ENCODE results near the gene ZFPM1. TPM values are rescaled to one million over a fixed set of nuclear protein-coding genes. Genes with fewer than 3 reads are reported as not detected.

Gene ZFPM1
- total RNA-seq, 1 donor from 2014 or later = 0.52 TPM

DNA sequence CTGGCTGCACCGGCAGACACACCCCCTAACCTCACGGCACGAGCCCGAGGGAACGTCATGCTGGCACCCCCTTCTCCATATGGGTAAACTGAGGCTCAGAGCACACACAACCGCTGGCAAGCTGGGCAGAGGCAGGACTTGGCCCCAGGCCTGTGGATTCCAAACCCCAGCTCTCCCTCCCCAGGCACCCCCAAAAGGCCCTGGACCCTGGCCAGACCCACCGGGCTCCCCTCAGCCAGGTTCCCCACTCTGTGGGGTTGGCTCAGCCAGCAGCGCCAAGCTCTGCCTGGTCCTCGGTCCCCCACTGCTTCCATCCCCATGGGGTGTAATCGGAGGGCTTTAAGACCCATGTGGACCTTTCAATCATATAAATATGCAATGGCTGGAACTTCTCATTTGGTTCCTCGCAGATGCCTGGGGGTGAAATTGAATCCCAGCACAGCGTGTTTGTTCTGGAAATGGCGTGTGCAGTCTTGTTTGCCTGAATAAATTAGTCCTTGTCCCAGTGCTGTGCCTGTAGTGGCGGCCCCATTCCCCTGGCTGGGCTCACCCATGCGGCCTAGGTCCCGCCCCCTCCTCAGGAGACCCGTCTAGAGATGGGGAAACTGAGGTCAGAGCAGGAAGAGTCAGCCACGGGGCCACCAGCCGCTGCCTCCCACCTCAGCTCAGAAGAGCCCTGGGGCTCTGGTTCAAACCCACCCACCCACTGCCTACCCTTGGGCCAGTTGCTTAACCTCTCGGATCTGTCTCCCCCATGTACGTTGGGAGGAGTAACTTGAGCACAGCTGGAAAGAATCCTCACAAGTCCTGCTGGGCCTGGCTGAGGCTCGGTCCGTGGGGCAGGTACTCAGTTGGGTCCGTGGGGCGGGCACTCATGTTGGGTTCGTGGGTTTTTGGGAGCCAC, 57.3 kb downstream of the ZFPM1 start:
- Histone ChIP-seq H3K27me3 (ENCODE audit: control insufficient read depth in 3 of 3, insufficient read depth in 3 of 3, low read length in 3 of 3) (peaks cover 10 to 20% (median 16%) of the 10 kb centered on the region in 3 donors), H3K9ac (ENCODE audit: low read depth in 1 of 3, low read length in 3 of 3) (no peak overlapping the region)

DNA sequence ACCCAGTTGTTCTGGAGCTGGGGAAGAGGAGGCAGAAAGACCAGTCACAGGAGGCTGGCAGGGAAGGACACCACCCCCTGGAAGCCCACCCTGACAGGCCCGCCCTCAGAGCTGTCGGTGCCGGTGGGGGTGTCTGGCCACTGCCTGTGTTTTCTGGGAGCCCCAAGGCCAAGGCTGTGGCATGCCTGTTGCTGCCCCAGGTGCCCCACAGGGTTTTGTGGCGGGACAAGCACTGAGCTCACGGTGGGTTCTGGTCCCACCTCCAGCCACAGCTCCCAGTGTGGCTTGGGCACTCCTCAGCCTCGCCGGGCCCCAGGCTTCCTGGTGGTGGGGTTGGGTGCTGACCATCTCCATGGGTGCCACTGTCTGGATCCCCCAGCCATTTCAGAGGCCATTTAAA, 58.0 kb downstream of the ZFPM1 start:
- Histone ChIP-seq H3K27ac (ENCODE audit: low read depth, low read length) (no peak overlapping the region), H3K27me3 (ENCODE audit: control insufficient read depth in 3 of 3, insufficient read depth in 3 of 3, low read length in 3 of 3) (peaks cover 13 to 24% (median 22%) of the 10 kb centered on the region in 3 donors), H3K9me3 (ENCODE audit: control insufficient read depth in 3 of 3, low read length in 3 of 3) (no peaks in the 10 kb centered on the region), H3K9ac (ENCODE audit: low read depth in 1 of 3, low read length in 3 of 3) (no peak overlapping the region), H3K4me3 (ENCODE audit: low read length in 3 of 3) (no peak overlapping the region), H3K4me1 (ENCODE audit: control insufficient read depth in 3 of 3, insufficient read depth in 3 of 3, low read length in 3 of 3) (no peaks in the 10 kb centered on the region), H3K36me3 (ENCODE audit: control insufficient read depth in 3 of 3, insufficient read depth in 3 of 3, low read length in 3 of 3) (no peaks in the 10 kb centered on the region)

More for the DNA sequence above, 57.3 kb downstream of the ZFPM1 start:
- Histone ChIP-seq H3K27ac (ENCODE audit: low read depth, low read length) (no peak overlapping the region), H3K4me3 (ENCODE audit: low read length in 3 of 3) (no peak overlapping the region), H3K36me3 (ENCODE audit: control insufficient read depth in 3 of 3, insufficient read depth in 3 of 3, low read length in 3 of 3) (no peaks in the 10 kb centered on the region), H3K9me3 (ENCODE audit: control insufficient read depth in 3 of 3, low read length in 3 of 3) (no peaks in the 10 kb centered on the region), H3K4me1 (ENCODE audit: control insufficient read depth in 3 of 3, insufficient read depth in 3 of 3, low read length in 3 of 3) (no peaks in the 10 kb centered on the region)

DNA sequence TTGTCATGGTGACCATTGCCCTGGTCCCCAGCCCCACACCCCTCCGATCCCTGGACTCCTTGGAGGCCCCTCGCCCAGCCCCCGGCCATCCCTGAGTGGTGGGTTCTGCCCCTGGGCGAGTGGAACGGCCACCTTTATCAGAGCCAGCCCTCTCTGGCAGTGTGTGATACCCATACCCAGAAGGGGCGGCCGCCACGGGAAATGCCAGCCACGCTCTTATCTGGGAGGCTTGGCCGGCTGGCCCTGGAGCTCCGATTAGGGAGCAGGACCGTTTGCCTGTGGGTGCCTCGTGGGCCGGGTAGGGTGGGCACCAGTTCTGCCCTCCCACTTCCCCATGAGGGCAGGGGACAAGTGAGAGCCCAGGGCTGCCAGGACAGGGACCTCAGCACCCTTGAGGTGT, 58.8 kb downstream of the ZFPM1 start:
- Histone ChIP-seq H3K9ac (ENCODE audit: low read depth in 1 of 3, low read length in 3 of 3) (no peak overlapping the region), H3K36me3 (ENCODE audit: control insufficient read depth in 3 of 3, insufficient read depth in 3 of 3, low read length in 3 of 3) (no peaks in the 10 kb centered on the region), H3K27ac (ENCODE audit: low read depth, low read length) (no peak overlapping the region), H3K9me3 (ENCODE audit: control insufficient read depth in 3 of 3, low read length in 3 of 3) (no peaks in the 10 kb centered on the region), H3K4me3 (ENCODE audit: low read length in 3 of 3) (no peak overlapping the region), H3K4me1 (ENCODE audit: control insufficient read depth in 3 of 3, insufficient read depth in 3 of 3, low read length in 3 of 3) (no peaks in the 10 kb centered on the region), H3K27me3 (ENCODE audit: control insufficient read depth in 3 of 3, insufficient read depth in 3 of 3, low read length in 3 of 3) (peaks cover 13 to 25% (median 24%) of the 10 kb centered on the region in 3 donors)

DNA sequence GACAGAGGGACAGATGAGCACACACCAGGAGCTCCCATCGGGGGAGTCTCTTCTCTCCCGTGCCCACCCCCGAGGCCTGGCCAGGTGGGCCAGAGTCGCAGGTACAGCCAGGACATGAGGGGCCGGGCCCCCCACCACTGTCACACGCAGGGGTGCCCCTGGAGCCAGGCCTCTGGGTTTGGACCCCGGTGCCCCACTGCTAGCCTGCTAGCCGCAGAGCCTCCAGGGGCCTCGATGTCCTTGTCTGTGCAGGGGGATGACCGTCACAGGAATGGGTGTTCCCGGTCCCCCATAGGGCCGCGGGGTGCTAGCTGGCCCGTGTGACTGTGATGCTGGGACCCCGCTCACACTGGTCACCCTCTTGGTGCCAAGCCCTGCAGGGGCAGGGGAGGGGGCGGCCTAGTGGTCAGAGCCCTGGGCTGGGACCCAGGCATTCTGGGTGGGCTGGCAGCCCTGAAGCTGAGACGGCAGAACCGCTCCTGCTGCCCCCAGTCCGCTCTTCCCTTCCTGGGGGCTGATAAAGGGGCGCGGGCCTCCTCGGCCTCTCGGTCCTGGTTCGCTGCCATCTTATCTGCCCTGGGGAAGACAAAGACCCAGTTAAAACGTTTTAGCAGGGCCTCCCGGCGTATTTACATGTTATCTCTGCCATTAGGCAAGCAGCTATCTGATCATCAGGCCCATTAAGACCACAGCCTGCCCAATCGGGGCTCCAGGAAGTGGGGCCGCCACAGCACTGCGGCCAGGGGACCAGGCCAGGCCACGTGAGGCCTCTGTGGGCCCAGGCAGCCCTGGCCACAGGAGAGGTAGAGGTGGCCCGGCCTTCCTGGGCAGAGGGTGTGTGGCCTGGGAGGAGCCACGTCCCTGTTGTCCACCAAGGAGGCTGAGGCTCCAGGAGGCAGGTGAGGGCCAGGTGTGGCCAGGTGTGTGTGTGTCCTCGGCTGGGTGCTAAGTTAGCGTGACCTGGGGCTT, 59.9 kb downstream of the ZFPM1 start:
- Histone ChIP-seq H3K4me3 (ENCODE audit: low read length in 3 of 3) (no peak overlapping the region), H3K4me1 (ENCODE audit: control insufficient read depth in 3 of 3, insufficient read depth in 3 of 3, low read length in 3 of 3) (no peaks in the 10 kb centered on the region), H3K9ac (ENCODE audit: low read depth in 1 of 3, low read length in 3 of 3) (no peak overlapping the region), H3K27me3 (ENCODE audit: control insufficient read depth in 3 of 3, insufficient read depth in 3 of 3, low read length in 3 of 3) (peaks cover 13 to 25% (median 24%) of the 10 kb centered on the region in 3 donors), H3K36me3 (ENCODE audit: control insufficient read depth in 3 of 3, insufficient read depth in 3 of 3, low read length in 3 of 3) (no peaks in the 10 kb centered on the region), H3K9me3 (ENCODE audit: control insufficient read depth in 3 of 3, low read length in 3 of 3) (no peaks in the 10 kb centered on the region), H3K27ac (ENCODE audit: low read depth, low read length) (no peak overlapping the region)

DNA sequence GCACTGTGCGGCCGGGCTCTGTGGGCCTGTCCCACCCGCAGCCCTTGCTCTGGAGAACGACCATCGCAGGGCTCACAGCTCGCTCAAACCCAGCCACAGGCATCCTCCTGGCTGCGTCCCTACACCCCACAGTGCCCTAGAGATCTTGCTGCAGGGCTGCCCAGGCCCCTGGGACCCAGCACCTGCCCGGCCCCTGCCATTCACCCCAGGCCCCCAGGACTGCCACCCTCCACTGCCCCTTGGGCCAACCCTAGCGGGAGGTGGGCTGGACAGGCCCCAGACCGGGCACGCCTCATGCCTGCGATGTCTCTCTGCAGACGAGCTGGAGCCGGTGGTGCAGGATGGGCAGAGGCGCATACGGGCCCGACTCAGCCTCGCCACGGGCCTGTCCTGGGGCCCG, 61.0 kb downstream of the ZFPM1 start:
- H3K36me3 ChIP-seq (ENCODE audit: control insufficient read depth in 3 of 3, insufficient read depth in 3 of 3, low read length in 3 of 3) = no peaks in the 10 kb centered on the region
- peaks cover 14 to 28% (median 26%) of the 10 kb centered on the region in 3 donors for H3K27me3 ChIP-seq (ENCODE audit: control insufficient read depth in 3 of 3, insufficient read depth in 3 of 3, low read length in 3 of 3)
- no peaks in the 10 kb centered on the region for H3K4me1 ChIP-seq (ENCODE audit: control insufficient read depth in 3 of 3, insufficient read depth in 3 of 3, low read length in 3 of 3)
- H3K27ac ChIP-seq (ENCODE audit: low read depth, low read length) = no peak overlapping the region
- H3K9me3 ChIP-seq (ENCODE audit: control insufficient read depth in 3 of 3, low read length in 3 of 3) = no peaks in the 10 kb centered on the region
- no peak overlapping the region for H3K9ac ChIP-seq (ENCODE audit: low read depth in 1 of 3, low read length in 3 of 3)
- no peak overlapping the region for H3K4me3 ChIP-seq (ENCODE audit: low read length in 3 of 3)

DNA sequence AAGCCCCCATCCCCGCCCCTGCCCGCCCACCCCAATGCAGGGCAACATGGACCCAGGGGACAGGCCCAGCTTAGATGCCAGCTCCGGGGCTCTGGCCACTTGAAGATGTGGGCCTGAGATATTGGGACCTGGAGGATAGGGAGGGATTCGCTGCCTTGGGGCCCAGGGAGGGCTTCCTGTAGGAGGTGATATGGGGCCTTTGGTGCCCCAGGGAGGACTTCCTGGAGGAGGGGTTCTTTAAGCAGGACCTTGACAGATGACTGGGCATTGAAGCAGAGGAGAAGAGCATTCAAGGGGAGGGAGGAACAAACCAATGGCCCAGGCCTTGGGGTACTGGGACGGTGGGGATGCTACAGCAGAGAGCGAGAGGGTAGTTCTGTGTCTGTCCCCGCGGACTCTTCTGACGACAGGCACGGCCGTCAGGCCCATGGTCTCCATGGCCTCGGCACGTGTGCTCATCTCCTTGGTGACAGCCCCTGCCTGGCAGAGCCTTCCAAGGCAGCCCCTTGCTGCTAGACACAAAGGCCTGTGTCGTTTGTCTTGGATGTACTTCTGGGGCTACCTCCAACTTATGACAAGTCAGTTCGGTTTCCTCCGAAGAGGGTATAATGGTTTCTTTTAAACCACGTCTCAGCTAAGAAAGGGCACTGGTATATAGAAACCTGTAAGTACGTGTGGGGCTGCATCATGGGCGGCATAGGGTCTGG, 61.6 kb downstream of the ZFPM1 start:
- H3K27me3 ChIP-seq (ENCODE audit: control insufficient read depth in 3 of 3, insufficient read depth in 3 of 3, low read length in 3 of 3) = peaks cover 18 to 31% (median 21%) of the 10 kb centered on the region in 3 donors

DNA sequence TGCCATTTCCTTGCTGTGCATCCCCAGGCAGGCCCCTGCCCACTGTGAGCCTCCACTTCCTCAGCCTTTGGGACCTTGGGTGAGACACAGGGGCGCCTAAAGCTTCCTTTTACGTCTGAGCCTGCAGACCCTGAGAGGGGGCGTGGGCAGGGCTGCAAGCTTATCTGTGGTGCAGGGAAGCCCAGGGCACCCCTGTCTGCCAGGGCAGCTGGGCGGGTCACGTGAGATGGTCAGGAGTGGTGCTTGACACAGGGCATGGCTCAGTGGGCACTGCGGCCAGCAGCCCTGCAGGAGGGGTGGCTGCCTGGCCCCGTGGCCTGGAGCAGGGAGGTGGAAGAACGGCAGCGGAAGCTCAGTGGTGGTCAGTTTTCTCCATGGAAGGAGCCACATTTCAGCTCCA, 62.3 kb downstream of the ZFPM1 start:
- Histone ChIP-seq H3K36me3 (ENCODE audit: control insufficient read depth in 3 of 3, insufficient read depth in 3 of 3, low read length in 3 of 3) (no peaks in the 10 kb centered on the region), H3K27ac (ENCODE audit: low read depth, low read length) (no peak overlapping the region), H3K9me3 (ENCODE audit: control insufficient read depth in 3 of 3, low read length in 3 of 3) (no peaks in the 10 kb centered on the region), H3K27me3 (ENCODE audit: control insufficient read depth in 3 of 3, insufficient read depth in 3 of 3, low read length in 3 of 3) (peaks cover 17 to 38% (median 19%) of the 10 kb centered on the region in 3 donors), H3K4me1 (ENCODE audit: control insufficient read depth in 3 of 3, insufficient read depth in 3 of 3, low read length in 3 of 3) (no peaks in the 10 kb centered on the region), H3K9ac (ENCODE audit: low read depth in 1 of 3, low read length in 3 of 3) (no peak overlapping the region), H3K4me3 (ENCODE audit: low read length in 3 of 3) (no peak overlapping the region)

More for the DNA sequence above, 61.6 kb downstream of the ZFPM1 start:
- H3K27ac ChIP-seq (ENCODE audit: low read depth, low read length) = no peak overlapping the region
- H3K9ac ChIP-seq (ENCODE audit: low read depth in 1 of 3, low read length in 3 of 3) = no peak overlapping the region
- H3K4me1 ChIP-seq (ENCODE audit: control insufficient read depth in 3 of 3, insufficient read depth in 3 of 3, low read length in 3 of 3) = no peaks in the 10 kb centered on the region
- H3K9me3 ChIP-seq (ENCODE audit: control insufficient read depth in 3 of 3, low read length in 3 of 3) = no peaks in the 10 kb centered on the region
- no peaks in the 10 kb centered on the region for H3K36me3 ChIP-seq (ENCODE audit: control insufficient read depth in 3 of 3, insufficient read depth in 3 of 3, low read length in 3 of 3)
- no peak overlapping the region for H3K4me3 ChIP-seq (ENCODE audit: low read length in 3 of 3)

DNA sequence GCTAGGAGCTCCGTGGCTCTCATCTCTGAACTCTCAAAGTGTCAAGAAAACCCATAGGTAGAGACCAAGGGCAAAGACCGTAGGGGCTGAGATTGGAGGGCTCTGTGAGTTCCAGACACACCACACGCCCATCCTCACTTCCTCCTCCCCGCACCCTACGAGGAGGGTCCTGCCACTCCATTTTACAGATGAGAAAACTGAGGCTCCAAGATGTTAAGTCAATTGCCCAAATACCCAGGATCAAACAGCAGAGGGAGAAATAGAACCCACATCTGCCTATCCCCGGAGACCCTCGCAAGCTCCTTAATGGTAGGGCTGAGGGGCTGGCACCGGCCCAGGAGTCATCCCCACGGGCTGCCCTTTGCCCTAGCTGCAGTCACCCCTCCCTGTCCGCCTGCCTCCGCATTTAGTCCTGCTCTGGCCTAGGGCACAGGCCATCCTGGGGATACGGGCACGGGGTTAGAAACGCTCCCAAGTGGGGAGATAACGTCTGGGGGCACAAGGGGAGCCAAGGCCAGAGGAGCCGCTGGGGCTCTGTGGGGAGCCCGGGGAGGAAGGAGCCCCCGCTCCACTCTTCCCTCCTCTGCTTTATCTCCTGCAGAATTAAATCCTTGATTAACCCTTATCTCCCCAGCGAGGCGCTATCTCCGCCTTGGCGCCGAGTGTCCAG, 63.0 kb downstream of the ZFPM1 start:
- Histone ChIP-seq H3K4me1 (ENCODE audit: control insufficient read depth in 3 of 3, insufficient read depth in 3 of 3, low read length in 3 of 3) (no peaks in the 10 kb centered on the region), H3K27me3 (ENCODE audit: control insufficient read depth in 3 of 3, insufficient read depth in 3 of 3, low read length in 3 of 3) (peaks cover 18 to 41% (median 20%) of the 10 kb centered on the region in 3 donors)

DNA sequence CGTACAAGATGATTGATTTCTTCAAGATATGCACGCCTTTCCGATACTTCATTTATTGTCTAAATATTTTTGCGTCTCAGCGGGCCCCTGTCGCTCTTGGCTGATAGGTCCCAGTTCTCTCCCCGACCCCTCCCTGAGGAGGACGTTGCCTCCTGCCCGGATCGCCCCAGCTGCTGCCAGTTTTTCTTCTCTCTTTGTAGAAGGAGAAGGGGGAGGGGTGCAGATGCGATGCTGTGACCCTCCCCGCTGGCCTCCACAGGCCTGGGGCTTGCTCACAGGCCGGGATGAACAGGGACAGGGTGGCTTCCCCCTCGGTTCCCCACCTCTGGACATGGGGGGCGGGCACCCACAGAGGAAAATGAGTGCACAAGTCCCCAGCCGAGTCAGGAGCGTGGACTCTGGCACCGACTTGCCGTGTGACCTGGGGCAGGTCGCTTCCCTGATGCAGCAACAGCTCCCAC, 63.6 kb downstream of the ZFPM1 start:
- no peaks in the 10 kb centered on the region for H3K4me1 ChIP-seq (ENCODE audit: control insufficient read depth in 3 of 3, insufficient read depth in 3 of 3, low read length in 3 of 3)
- no peak overlapping the region for H3K9ac ChIP-seq (ENCODE audit: low read depth in 1 of 3, low read length in 3 of 3)
- no peak overlapping the region for H3K4me3 ChIP-seq (ENCODE audit: low read length in 3 of 3)
- no peaks in the 10 kb centered on the region for H3K9me3 ChIP-seq (ENCODE audit: control insufficient read depth in 3 of 3, low read length in 3 of 3)
- peaks cover 23 to 43% (median 26%) of the 10 kb centered on the region in 3 donors for H3K27me3 ChIP-seq (ENCODE audit: control insufficient read depth in 3 of 3, insufficient read depth in 3 of 3, low read length in 3 of 3)
- no peaks in the 10 kb centered on the region for H3K36me3 ChIP-seq (ENCODE audit: control insufficient read depth in 3 of 3, insufficient read depth in 3 of 3, low read length in 3 of 3)
- no peak overlapping the region for H3K27ac ChIP-seq (ENCODE audit: low read depth, low read length)

More for the DNA sequence above, 63.0 kb downstream of the ZFPM1 start:
- Histone ChIP-seq H3K27ac (ENCODE audit: low read depth, low read length) (no peak overlapping the region), H3K9ac (ENCODE audit: low read depth in 1 of 3, low read length in 3 of 3) (no peak overlapping the region), H3K4me3 (ENCODE audit: low read length in 3 of 3) (no peak overlapping the region), H3K36me3 (ENCODE audit: control insufficient read depth in 3 of 3, insufficient read depth in 3 of 3, low read length in 3 of 3) (no peaks in the 10 kb centered on the region), H3K9me3 (ENCODE audit: control insufficient read depth in 3 of 3, low read length in 3 of 3) (no peaks in the 10 kb centered on the region)
